Tibial nerve (tissue), 4 donors: ENCODE results near the gene CDK5. TPM values are rescaled to one million over a fixed set of nuclear protein-coding genes. Genes with fewer than 3 reads are reported as not detected.

ENCODE experiments used
- DNase-seq, 2 donors: peaks; one replicate each; pipeline ENCODE4 v3.0.0-alpha.2; 2019; ENCODE audit warnings: low spot score in 2 of 2
- H3K27ac ChIP-seq, 4 donors: fragments of 200-600 bp; sonication (generic) in 3 of 4; one replicate each; pipeline ENCODE4 v1.5.1; 2017 to 2019; ENCODE audit warnings: mild to moderate bottlenecking in 1 of 4
- H3K27me3 ChIP-seq, 2 donors: fragments of 200-600 bp; sonication (generic) in 1 of 2; one replicate each; pipeline versions ENCODE4 v1.5.1 to v1.6.0; 2017 to 2019
- H3K36me3 ChIP-seq, 3 donors: fragments of 200-600 bp; sonication (generic); one replicate each; pipeline ENCODE4 v1.5.1; 2018 to 2019
- H3K4me1 ChIP-seq, 4 donors: fragments of 200-600 bp; sonication (generic) in 3 of 4; one replicate each; pipeline ENCODE4 v1.5.1; 2017 to 2019
- H3K4me3 ChIP-seq, 4 donors: fragments of 200-600 bp; sonication (generic) in 3 of 4; one replicate each; pipeline ENCODE4 v1.5.1; 2017 to 2019; ENCODE audit warnings: mild to moderate bottlenecking in 1 of 4, moderate library complexity in 1 of 4
- H3K9me3 ChIP-seq, 4 donors: fragments of 200-600 bp; sonication (generic) in 3 of 4; one replicate each; pipeline ENCODE4 v1.5.1; 2017 to 2019
- CTCF ChIP-seq, 5 experiments: fragments of 200-600 bp in 3 of 5; fragments of 450-650 bp in 2 of 5; sonication (generic) in 3 of 5; IDR thresholded peaks; one replicate each; pipeline ENCODE4 v1.5.1; 2016 to 2019; ENCODE audit warnings: antibody characterized with exemption in 5 of 5, mild to moderate bottlenecking in 3 of 5, moderate library complexity in 2 of 5
- EP300 ChIP-seq, 2 donors: sonication (generic); formaldehyde crosslinking; IDR thresholded peaks; one replicate each; pipeline ENCODE4 v1.6.1; 2017; ENCODE audit warnings: antibody characterized with exemption in 2 of 2, mild to moderate bottlenecking in 1 of 2
- POLR2A ChIP-seq, 2 donors: fragments of 450-650 bp; IDR thresholded peaks; one replicate each; pipeline ENCODE4 v1.6.1; 2017; ENCODE audit warnings: antibody characterized with exemption in 2 of 2, mild to moderate bottlenecking in 2 of 2, moderate library complexity in 2 of 2
- WGBS, 2 donors: methylation state at CpG; one replicate each; pipeline ENCODE4 v1.1.5; 2018; 5-methylcytosine and 5-hydroxymethylcytosine counted together
- total RNA-seq, 4 donors: library from RNA; depleted of rRNA; stranded (reverse); fragments of >200 nt; gene quantifications; one replicate each; pipeline ENCODE4 v1.1.0, GENCODE V29; 2016

CDK5 gene
- total RNA-seq, 4 donors from 2014 or later, result 3.6 to 13.1 (median 7.1) TPM

- no peak for DNase-seq
- WGBS, 2 donors, result 76 to 83% methylated on average over 3 to 4 of the region's 4 CpGs
- Histone ChIP-seq H3K27me3 (peaks cover 0 to 23% of the 10 kb centered on the region in 2 donors), H3K4me1 (peaks cover 0 to 17% (median 7%) of the 10 kb centered on the region in 4 donors), H3K4me3 (no peak overlapping the region), H3K9me3 (no peaks in the 10 kb centered on the region), H3K27ac (no peak overlapping the region), H3K36me3 (peaks cover 0 to 7% (median 0%) of the 10 kb centered on the region in 3 donors)
- TF ChIP-seq EP300 (IDR thresholded peaks at IDR 0.05) (no peak), CTCF (IDR thresholded peaks at IDR 0.05) (no peak), POLR2A (IDR thresholded peaks at IDR 0.05) (no peak)
Observed at GRCh38 chr7:151025924-151026671, 31.6 kb downstream of the CDK5 start.

GRCh38 chr7:151024435-151025056 lies 33.2 kb downstream of the CDK5 start, which contains the start of gene ATG9B:
TSS of gene ATG9B (minus strand) at chr7:151024494. CDS start at chr7:151024423, 71 bp downstream.
- Histone ChIP-seq H3K27ac (no peak within 1 kb of the TSS), H3K27me3 (peaks cover 0 to 39% of the 10 kb centered on the region in 2 donors), H3K4me3 (no peak within 1 kb of the TSS), H3K4me1 (peaks cover 0 to 14% (median 6%) of the 10 kb centered on the region in 4 donors), H3K9me3 (no peaks in the 10 kb centered on the region), H3K36me3 (no peaks in the 10 kb centered on the region)
- TF ChIP-seq POLR2A (IDR thresholded peaks at IDR 0.05), result no peak
- TF ChIP-seq CTCF (IDR thresholded peaks at IDR 0.05), result no peak
- TF ChIP-seq EP300 (IDR thresholded peaks at IDR 0.05), result no peak
- DNase-seq, result no peak
- WGBS, 2 donors, result 63 to 64% methylated on average over 4 of the region's 4 CpGs

GRCh38 chr7:151023232-151023631 lies 34.5 kb downstream of the CDK5 start:
- DNase-seq, result no peak
- H3K4me3 ChIP-seq, result no peak overlapping the region
- no peaks in the 10 kb centered on the region for H3K9me3 ChIP-seq
- H3K36me3 ChIP-seq, result no peaks in the 10 kb centered on the region
- no peak overlapping the region for H3K27ac ChIP-seq
- no peak for TF ChIP-seq CTCF (IDR thresholded peaks at IDR 0.05)
- TF ChIP-seq POLR2A (IDR thresholded peaks at IDR 0.05), result no peak
- no peak for TF ChIP-seq EP300 (IDR thresholded peaks at IDR 0.05)
- peaks cover 0 to 16% (median 7%) of the 10 kb centered on the region in 4 donors for H3K4me1 ChIP-seq
- WGBS, 2 donors, result 77 to 79% methylated on average over 6 to 10 of the region's 10 CpGs
- H3K27me3 ChIP-seq, result peaks cover 0 to 51% of the 10 kb centered on the region in 2 donors

- H3K4me1 ChIP-seq, result peaks cover 0 to 18% (median 10%) of the 10 kb centered on the region in 4 donors
- 23 to 24% methylated on average over 7 of the region's 7 CpGs for WGBS, 2 donors
- H3K27me3 ChIP-seq, result peaks cover 0 to 71% of the 10 kb centered on the region in 2 donors
- H3K9me3 ChIP-seq, result no peaks in the 10 kb centered on the region
- H3K4me3 ChIP-seq, result no peak overlapping the region
- no peak for DNase-seq
- TF ChIP-seq CTCF (IDR thresholded peaks at IDR 0.05), result no peak
- no peak for TF ChIP-seq POLR2A (IDR thresholded peaks at IDR 0.05)
- TF ChIP-seq EP300 (IDR thresholded peaks at IDR 0.05), result no peak
- no peak overlapping the region for H3K27ac ChIP-seq
- H3K36me3 ChIP-seq, result no peaks in the 10 kb centered on the region
Observed at GRCh38 chr7:151020231-151020630, 37.5 kb downstream of the CDK5 start.

- no peaks in the 10 kb centered on the region for H3K36me3 ChIP-seq
- peak overlapping the region in 2 of 4 donors; percentile 18 to 34 for H3K4me3 ChIP-seq
- H3K4me1 ChIP-seq, result peaks cover 0 to 20% (median 11%) of the 10 kb centered on the region in 4 donors
- no peak for TF ChIP-seq CTCF (IDR thresholded peaks at IDR 0.05)
- TF ChIP-seq POLR2A (IDR thresholded peaks at IDR 0.05), result no peak
- no peak for TF ChIP-seq EP300 (IDR thresholded peaks at IDR 0.05)
- DNase-seq, result no peak
- 9 to 30% methylated on average over 5 to 14 of the region's 20 CpGs for WGBS, 2 donors
- no peaks in the 10 kb centered on the region for H3K9me3 ChIP-seq
- peaks cover 2 to 80% of the 10 kb centered on the region in 2 donors for H3K27me3 ChIP-seq
- no peak overlapping the region for H3K27ac ChIP-seq
Observed at GRCh38 chr7:151019130-151019447, 38.6 kb downstream of the CDK5 start.
